ENCODE data around the gene PLA2G3. TPM values are rescaled to one million over a fixed set of nuclear protein-coding genes. Genes with fewer than 3 reads are reported as not detected.
A peak's percentile ranks its signal among the peaks of the same experiment; 100 is the strongest.

The PLA2G3 gene
- total RNA-seq, 6 donors from 2014 or later: 0.79 to 8.1 (median 5.5) TPM

- no peaks in the 10 kb centered on the region for H3K27me3 ChIP-seq
- ATAC-seq (ENCODE audit: low FRiP score in 2 of 2) (no peak), DNase-seq (no peak)
- H3K27ac ChIP-seq: peak overlapping the region; percentile 49 to 76 (median 57)
- H3K4me3 ChIP-seq: no peak overlapping the region
- peaks cover 4 to 54% (median 29%) of the 10 kb centered on the region in 4 donors for H3K36me3 ChIP-seq
- TF ChIP-seq POLR2A (IDR thresholded peaks at IDR 0.05) (no peak), EP300 (IDR thresholded peaks at IDR 0.05) (no peak), POLR2AphosphoS5 (IDR thresholded peaks at IDR 0.05) (no peak)
- TF ChIP-seq, protein P1, sequence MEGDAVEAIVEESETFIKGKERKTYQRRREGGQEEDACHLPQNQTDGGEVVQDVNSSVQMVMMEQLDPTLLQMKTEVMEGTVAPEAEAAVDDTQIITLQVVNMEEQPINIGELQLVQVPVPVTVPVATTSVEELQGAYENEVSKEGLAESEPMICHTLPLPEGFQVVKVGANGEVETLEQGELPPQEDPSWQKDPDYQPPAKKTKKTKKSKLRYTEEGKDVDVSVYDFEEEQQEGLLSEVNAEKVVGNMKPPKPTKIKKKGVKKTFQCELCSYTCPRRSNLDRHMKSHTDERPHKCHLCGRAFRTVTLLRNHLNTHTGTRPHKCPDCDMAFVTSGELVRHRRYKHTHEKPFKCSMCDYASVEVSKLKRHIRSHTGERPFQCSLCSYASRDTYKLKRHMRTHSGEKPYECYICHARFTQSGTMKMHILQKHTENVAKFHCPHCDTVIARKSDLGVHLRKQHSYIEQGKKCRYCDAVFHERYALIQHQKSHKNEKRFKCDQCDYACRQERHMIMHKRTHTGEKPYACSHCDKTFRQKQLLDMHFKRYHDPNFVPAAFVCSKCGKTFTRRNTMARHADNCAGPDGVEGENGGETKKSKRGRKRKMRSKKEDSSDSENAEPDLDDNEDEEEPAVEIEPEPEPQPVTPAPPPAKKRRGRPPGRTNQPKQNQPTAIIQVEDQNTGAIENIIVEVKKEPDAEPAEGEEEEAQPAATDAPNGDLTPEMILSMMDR (IDR thresholded peaks at IDR 0.05): no peak
- WGBS, 2 donors: 57 to 80% methylated on average over 1 to 2 of the region's 2 CpGs
- H3K4me1 ChIP-seq: peaks cover 14 to 18% (median 17%) of the 10 kb centered on the region in 4 donors
- no peaks in the 10 kb centered on the region for H3K9me3 ChIP-seq
Measured at GRCh38 chr22:31103111-31103510, 37.2 kb downstream of the PLA2G3 start.

GRCh38 chr22:31102441-31103081 lies 37.7 kb downstream of the PLA2G3 start:
- peak; percentile 34 to 68 for ATAC-seq (ENCODE audit: low FRiP score in 2 of 2)
- Histone ChIP-seq H3K27ac (peak overlapping the region; percentile 49 to 76 (median 60)), H3K4me1 (peaks cover 11 to 14% (median 13%) of the 10 kb centered on the region in 4 donors), H3K4me3 (no peak overlapping the region), H3K27me3 (no peaks in the 10 kb centered on the region), H3K9me3 (no peaks in the 10 kb centered on the region), H3K36me3 (peaks cover 4 to 59% (median 30%) of the 10 kb centered on the region in 4 donors)
- peak in 1 of 2 donors; percentile 55 for DNase-seq
- 82 to 87% methylated on average over 5 to 8 of the region's 8 CpGs for WGBS, 2 donors
- TF ChIP-seq EP300 (IDR thresholded peaks at IDR 0.05) (no peak), POLR2AphosphoS5 (IDR thresholded peaks at IDR 0.05) (peak; percentile 46 to 49)
- TF ChIP-seq, protein P1 (IDR thresholded peaks at IDR 0.05): no peak

DNA sequence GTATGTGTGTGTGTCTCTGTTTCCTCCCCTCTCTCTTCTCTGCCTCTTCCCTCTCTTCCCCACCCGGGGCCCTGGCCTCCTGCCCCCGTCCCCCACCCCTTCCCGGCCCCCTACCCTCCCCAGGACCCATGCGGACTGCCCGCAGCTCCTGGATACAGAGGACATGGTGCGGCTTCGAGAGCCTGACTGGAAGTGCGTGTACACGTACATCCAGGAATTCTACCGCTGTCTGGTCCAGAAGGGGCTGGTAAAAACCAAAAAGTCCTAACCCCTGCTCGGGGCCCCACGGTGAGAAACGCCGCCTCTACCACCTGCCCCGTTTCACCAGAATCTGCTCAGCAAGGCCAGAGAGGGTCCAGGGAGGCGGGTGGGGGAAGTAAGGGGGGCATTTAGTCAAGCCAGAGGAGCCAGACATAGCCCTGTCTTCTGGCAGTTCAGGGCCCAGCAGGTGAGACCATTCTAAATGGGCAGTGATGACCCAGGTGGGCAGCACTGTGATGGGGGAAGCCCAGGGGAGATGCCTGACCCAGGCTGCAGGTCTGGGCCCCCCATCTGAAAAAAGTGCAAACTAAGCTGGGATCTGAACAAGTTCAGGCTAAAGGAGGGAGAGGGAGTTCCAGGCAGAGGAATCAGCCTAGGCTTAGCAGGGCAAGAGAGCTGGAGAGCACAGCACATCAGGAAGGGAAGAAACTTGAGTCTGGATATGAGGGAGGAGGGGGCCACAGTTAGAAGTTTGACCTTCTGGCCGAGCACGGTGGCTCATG lies 39.4 kb downstream of the PLA2G3 start:
- peaks cover 0 to 3% (median under 1%) of the 10 kb centered on the region in 4 donors for H3K4me1 ChIP-seq
- H3K27ac ChIP-seq: peak overlapping the region in 2 of 4 donors; percentile 5 to 30

DNA sequence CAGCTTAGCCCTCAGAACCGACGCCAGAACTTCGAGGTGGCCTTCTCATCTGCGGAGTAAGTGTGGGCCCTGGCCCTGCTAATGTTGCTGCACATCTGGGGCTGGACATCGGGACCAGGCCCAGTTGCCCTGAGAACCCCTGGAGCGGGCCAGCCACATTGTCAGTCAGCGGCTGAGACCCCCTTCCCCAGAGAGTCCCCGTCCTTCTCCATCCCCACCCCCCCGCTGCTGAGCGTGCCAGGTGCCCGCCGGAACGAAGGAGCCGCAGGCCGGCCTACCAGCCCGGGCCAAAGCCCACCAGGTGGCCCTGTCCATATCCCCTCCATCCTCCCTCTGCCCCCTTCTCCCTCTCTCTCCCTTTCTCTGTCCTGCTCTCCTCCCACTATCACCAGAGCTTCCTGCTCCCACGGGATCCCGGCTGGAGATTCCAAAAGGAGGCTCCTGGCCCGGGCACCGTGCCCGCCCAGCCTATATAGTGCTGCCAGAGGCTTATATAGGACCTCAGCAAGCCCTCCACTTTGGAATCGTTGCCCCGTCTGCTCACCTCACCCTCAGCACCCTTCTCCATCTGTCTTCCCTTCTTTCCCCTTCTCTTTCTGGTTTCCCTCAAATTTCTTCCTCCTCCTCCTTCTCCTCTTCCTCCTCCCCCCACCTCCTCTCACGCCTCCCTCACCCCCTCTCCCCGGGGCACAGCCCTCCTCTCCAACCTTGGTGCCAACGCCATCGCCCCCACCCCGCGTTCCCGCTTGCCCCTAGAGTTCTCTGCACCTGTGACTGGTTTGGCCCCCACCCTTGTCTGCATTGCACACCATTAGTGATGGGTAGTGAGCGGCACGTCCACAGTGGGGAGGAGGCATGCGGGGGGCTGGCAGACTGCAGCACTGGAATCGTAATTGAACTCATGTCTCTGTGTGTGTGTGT lies 40.2 kb downstream of the PLA2G3 start:
- TF ChIP-seq EP300 (IDR thresholded peaks at IDR 0.05) (no peak), POLR2AphosphoS5 (IDR thresholded peaks at IDR 0.05) (no peak), POLR2A (IDR thresholded peaks at IDR 0.05) (no peak)
- TF ChIP-seq, protein P1 (IDR thresholded peaks at IDR 0.05): no peak
- DNase-seq (no peak), ATAC-seq (ENCODE audit: low FRiP score in 2 of 2) (no peak)
- Histone ChIP-seq H3K27me3 (no peaks in the 10 kb centered on the region), H3K4me3 (no peak overlapping the region), H3K27ac (peak overlapping the region in 2 of 4 donors; percentile 1 to 62), H3K9me3 (no peaks in the 10 kb centered on the region), H3K36me3 (peaks cover 4 to 77% (median 47%) of the 10 kb centered on the region in 4 donors), H3K4me1 (peaks cover 0 to 3% (median 0%) of the 10 kb centered on the region in 4 donors)
- 95 to 97% methylated on average over 24 to 33 of the region's 34 CpGs for WGBS, 2 donors

More for the DNA sequence above, 39.4 kb downstream of the PLA2G3 start:
- Histone ChIP-seq H3K27me3 (no peaks in the 10 kb centered on the region), H3K4me3 (no peak overlapping the region), H3K9me3 (no peaks in the 10 kb centered on the region), H3K36me3 (peaks cover 4 to 75% (median 43%) of the 10 kb centered on the region in 4 donors)
- ATAC-seq (ENCODE audit: low FRiP score in 2 of 2) (no peak), DNase-seq (no peak)
- 90 to 97% methylated on average over 18 of the region's 18 CpGs for WGBS, 2 donors
- TF ChIP-seq, protein P1 (IDR thresholded peaks at IDR 0.05): no peak
- no peak for TF ChIP-seq POLR2A (IDR thresholded peaks at IDR 0.05)
- no peak for TF ChIP-seq POLR2AphosphoS5 (IDR thresholded peaks at IDR 0.05)
- TF ChIP-seq EP300 (IDR thresholded peaks at IDR 0.05): no peak
